ENCODE results near the gene AMY1A.
"Not testable (repeated sequence)": the region's sequence is repeated elsewhere in the genome, so short reads cannot be mapped to it uniquely, and the experiment has no call there.

AMY1A gene

GRCh38 chr1:103655460-103655859 lies at the start of gene AMY1A:
Gene AMY1A, plus strand, starts transcription at chr1:103655760. Its CDS starts 571 bp downstream, at chr1:103656331.
- DNase-seq: not testable (repeated sequence)

GRCh38 chr1:103616362-103616761 lies 39.2 kb upstream of the AMY1A start:
- DNase-seq: no peak

- DNase-seq: not testable (repeated sequence)
Observed at GRCh38 chr1:103616994-103617477, 38.5 kb upstream of the AMY1A start, which contains the start of gene AMY2A. Gene AMY2A, plus strand, starts transcription at chr1:103617427. Its CDS starts 14 bp downstream, at chr1:103617441.

- not testable (repeated sequence) for DNase-seq
Observed at GRCh38 chr1:103627436-103627835, 28.1 kb upstream of the AMY1A start.

GRCh38 chr1:103641194-103641593 lies 14.4 kb upstream of the AMY1A start:
- DNase-seq: not testable (repeated sequence)

GRCh38 chr1:103643908-103644307 lies 11.7 kb upstream of the AMY1A start:
- DNase-seq: not testable (repeated sequence)

- not testable (repeated sequence) for DNase-seq
Observed at GRCh38 chr1:103650305-103650704, 5.3 kb upstream of the AMY1A start.

- DNase-seq: not testable (repeated sequence)
Observed at GRCh38 chr1:103650889-103651288, 4.7 kb upstream of the AMY1A start.

- not testable (repeated sequence) for DNase-seq
Observed at GRCh38 chr1:103654133-103654532, 1.4 kb upstream of the AMY1A start.

GRCh38 chr1:103676335-103676734 lies 20.8 kb downstream of the AMY1A start:
- not testable (repeated sequence) for DNase-seq

GRCh38 chr1:103696110-103696509 lies 40.5 kb downstream of the AMY1A start, which contains the start of gene AMY1B:
Gene AMY1B, minus strand, starts transcription at chr1:103696210. Its CDS starts 571 bp downstream, at chr1:103695639.
- not testable (repeated sequence) for DNase-seq

- not testable (repeated sequence) for DNase-seq
Observed at GRCh38 chr1:103697430-103697829, 41.9 kb downstream of the AMY1A start.

- DNase-seq: not testable (repeated sequence)
Observed at GRCh38 chr1:103700669-103701068, 45.1 kb downstream of the AMY1A start.

- not testable (repeated sequence) for DNase-seq
Observed at GRCh38 chr1:103701256-103701655, 45.7 kb downstream of the AMY1A start.

- not testable (repeated sequence) for DNase-seq
Observed at GRCh38 chr1:103707670-103708069, 52.1 kb downstream of the AMY1A start.

- not testable (repeated sequence) for DNase-seq
Observed at GRCh38 chr1:103710381-103710780, 54.8 kb downstream of the AMY1A start.
